Right cardiac atrium (tissue), 5 donors: Measurements from ENCODE around the gene SERPINE3. TPM values are rescaled to one million over a fixed set of nuclear protein-coding genes. Genes with fewer than 3 reads are reported as not detected.

Experiments
- ATAC-seq, 2 donors: fragments of 200-7000 bp; cut with Tn5 transposase; one replicate each; pipeline versions ENCODE4 v1.8.0 to v1.9.1; 2020; ENCODE audit warnings: moderate library complexity in 2 of 2, mild to moderate bottlenecking in 1 of 2
- DNase-seq, 3 donors: peaks; one replicate each; pipeline ENCODE4 v3.0.0-alpha.2; 2020
- H3K27ac ChIP-seq: one replicate; pipeline ENCODE4 v1.5.1; 2013; ENCODE audit warnings: mild to moderate bottlenecking, low read length, control low read depth, moderate library complexity
- H3K27me3 ChIP-seq: one replicate; pipeline ENCODE4 v1.6.1; 2013; ENCODE audit not compliant: control insufficient read depth, insufficient read depth
- H3K4me1 ChIP-seq: one replicate; pipeline ENCODE4 v1.6.1; 2013; ENCODE audit warnings: low read length; ENCODE audit not compliant: control insufficient read depth, insufficient read depth
- H3K4me3 ChIP-seq: one replicate; pipeline ENCODE4 v1.5.1; 2013; ENCODE audit warnings: low read length, control low read depth
- H3K9me3 ChIP-seq: one replicate; pipeline ENCODE4 v1.6.1; 2013; ENCODE audit warnings: low read length; ENCODE audit not compliant: control insufficient read depth
- WGBS: extraction: QIAGEN DNeasy Blood & Tissue Kit; methylation state at CpG from one replicate; pipeline ENCODE4 v1.1.7; 2013; 5-methylcytosine and 5-hydroxymethylcytosine counted together
- intact Hi-C, 4 donors: fragments of 100-400 bp; cut with DNase I; formaldehyde crosslinking; loops; one replicate each; pipeline versions ENCODE4 v1.11.0 to v1.14.0; 2022 to 2023
- microRNA-seq, 2 donors: library from miRNA; unstranded; fragments of <30 nt; microRNA quantifications; one replicate each; pipeline ENCODE4 v1.2.0, GENCODE V29; 2020 to 2021
- polyA plus RNA-seq: library from polyadenylated mRNA; stranded (reverse); fragments of 200-250 nt; gene quantifications from one replicate; pipeline ENCODE4 v1.2.3, GENCODE V29; 2013
- total RNA-seq, 4 donors: library from RNA; stranded (reverse); fragmentation: NEBNext Ultra II Directional; extraction: Animal tissue kit (Norgen Biotek cat#: 25700); gene quantifications; one replicate each; pipeline ENCODE4 v1.2.1, GENCODE V29; 2021
- donor health status: healthy with polysubstance abuse.
- donor health status: DM: no; HTN: yes; CAD: no.
- donor health status: DM: no; HTN: no; CAD: no.
- donor health status: DM: no; HTN: yes; CAD: no; lungs with severe emphysema.
- donor health status: DM: yes; HTN: yes; CAD: no.

SERPINE3 gene
- total and polyA plus RNA-seq, 5 donors = not detected

DNA sequence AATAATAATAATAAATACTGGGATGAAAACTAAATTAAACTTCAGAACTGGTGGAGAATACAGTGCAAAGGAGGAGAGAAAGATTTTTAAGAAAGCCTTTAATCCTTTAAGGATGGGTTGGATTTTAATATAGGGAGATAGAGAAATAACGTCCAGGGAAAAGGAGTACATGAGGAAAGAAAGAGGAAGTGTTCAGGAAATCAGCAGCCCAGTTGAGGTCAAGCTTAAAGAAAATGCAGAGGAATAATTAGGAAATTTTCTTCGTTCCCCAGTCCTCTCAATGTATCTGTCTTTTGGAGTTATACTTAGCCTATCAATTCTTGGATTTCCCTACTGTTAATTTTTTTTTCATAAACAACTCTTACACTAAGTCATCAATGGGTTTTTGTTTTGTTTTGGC, 65.7 kb downstream of the SERPINE3 start:
- 57% methylated on average over 2 of the region's 2 CpGs for WGBS
- intact Hi-C loops = no loop called here
- Histone ChIP-seq H3K4me1 (no peaks in the 10 kb centered on the region), H3K9me3 (no peaks in the 10 kb centered on the region), H3K4me3 (no peak overlapping the region), H3K27me3 (no peaks in the 10 kb centered on the region), H3K27ac (no peak overlapping the region)
- ATAC-seq (no peak), DNase-seq (no peak)

DNA sequence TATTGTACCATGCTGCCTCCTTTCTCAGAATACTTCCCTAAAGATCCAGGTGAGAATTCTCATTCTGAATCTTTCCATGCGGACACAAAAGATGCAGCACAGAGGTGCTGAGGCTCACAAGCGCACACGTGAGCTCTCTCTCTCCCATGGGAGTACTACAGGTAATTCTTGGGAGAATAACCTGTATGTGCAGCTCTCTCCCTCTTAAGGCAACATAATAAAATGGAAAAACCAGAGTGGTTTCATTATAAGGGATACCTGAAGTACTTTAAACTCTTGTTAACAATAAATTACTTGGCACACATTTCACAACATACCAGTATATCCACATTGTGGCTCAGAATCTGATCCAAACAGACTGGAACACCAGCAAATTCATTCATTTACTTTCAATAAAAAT, 72.9 kb downstream of the SERPINE3 start:
- Histone ChIP-seq H3K27ac (no peak overlapping the region), H3K27me3 (no peaks in the 10 kb centered on the region), H3K4me3 (no peak overlapping the region), H3K9me3 (no peaks in the 10 kb centered on the region), H3K4me1 (peaks cover 2% of the 10 kb centered on the region)
- WGBS = 92% methylated on average over 3 of the region's 3 CpGs
- ATAC-seq (no peak), DNase-seq (no peak)
- intact Hi-C loops = no loop called here

Small RNA genes lying within 50 kb of the gene (microRNA-seq; reads per million reads assigned to microRNA genes)
- gene MIR5693 = 0 reads per million in 2 donors

Other genes starting within 250 kb of the SERPINE3 start
- not detected for gene C13orf42, start 228.4 kb upstream of the SERPINE3 start, total RNA-seq
- gene C13orf42, start 228.4 kb upstream of the SERPINE3 start, polyA plus RNA-seq = not detected
- gene FAM124A, start 117.3 kb upstream of the SERPINE3 start, total RNA-seq = 10 to 100 TPM in 1 of 4 donors, 1 to 10 TPM in 3; 5.5 to 10.7 (median 8.6) TPM
- gene FAM124A, start 117.3 kb upstream of the SERPINE3 start, polyA plus RNA-seq = 4.2 TPM
- gene INTS6, start 113.3 kb downstream of the SERPINE3 start, total RNA-seq = 10 to 100 TPM; 21.0 to 29.3 (median 25.4) TPM
- 12.9 TPM for gene INTS6, start 113.3 kb downstream of the SERPINE3 start, polyA plus RNA-seq
- gene WDFY2, start 244.8 kb downstream of the SERPINE3 start, total RNA-seq = 1 to 10 TPM; 4.9 to 7.9 (median 6.4) TPM
- gene WDFY2, start 244.8 kb downstream of the SERPINE3 start, polyA plus RNA-seq = 2.6 TPM